Putamen (tissue), 1 donor: ENCODE data around the gene ANO4.
"Not testable (repeated sequence)": the region's sequence is repeated elsewhere in the genome, so short reads cannot be mapped to it uniquely, and the experiment has no call there.

Experiments
- DNase-seq: peaks from one replicate; pipeline ENCODE4 v3.0.0-alpha.2; 2016; ENCODE audit warnings: low spot score

Gene ANO4

GRCh38 chr12:101045486-101046464 is 251.2 kb downstream of the ANO4 start:
- no peak for DNase-seq

DNA sequence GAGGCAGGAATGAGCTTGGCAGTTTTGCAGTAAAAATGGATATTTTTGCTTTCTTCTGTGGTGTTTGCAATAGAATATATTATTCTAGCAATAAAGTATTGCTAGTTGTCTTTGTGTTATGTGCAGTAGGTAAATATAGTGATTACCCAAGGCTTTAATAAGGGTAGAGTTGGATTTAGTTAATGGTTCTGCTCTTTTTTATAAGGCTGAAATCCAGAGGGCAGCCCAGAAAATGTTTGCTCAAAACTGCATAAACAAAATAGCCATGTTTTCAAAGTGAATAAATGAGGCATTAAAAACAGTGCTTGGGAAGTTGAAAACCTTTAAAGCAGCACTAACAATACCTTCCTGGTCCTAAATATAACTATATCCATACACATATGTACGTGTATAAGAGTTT is 253.1 kb downstream of the ANO4 start:
- DNase-seq, result no peak

GRCh38 chr12:101050631-101051030 is 256.1 kb downstream of the ANO4 start:
- no peak for DNase-seq

DNA sequence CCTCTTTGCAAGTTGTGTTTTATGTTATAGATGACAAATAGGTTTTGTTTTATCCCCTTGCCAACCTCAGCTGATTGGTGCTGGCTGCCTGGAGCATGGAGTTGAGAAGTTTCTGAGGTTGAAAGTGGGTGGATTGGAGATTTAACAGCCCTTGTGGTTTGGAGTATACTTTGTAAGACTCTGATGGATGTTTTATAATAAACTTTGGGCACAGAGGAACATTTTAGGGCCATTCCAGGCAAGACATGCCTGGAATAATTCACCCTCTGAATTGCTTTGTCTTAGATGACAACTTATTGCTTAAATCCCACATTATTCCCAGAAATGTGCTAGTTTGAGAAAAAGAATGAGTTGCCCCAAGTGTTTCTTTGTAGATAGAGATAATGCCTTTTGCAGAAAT is 256.6 kb downstream of the ANO4 start:
- DNase-seq, result no peak

- no peak for DNase-seq
Observed at GRCh38 chr12:101051901-101052550, 257.4 kb downstream of the ANO4 start.

GRCh38 chr12:101053203-101053602 is 258.6 kb downstream of the ANO4 start:
- DNase-seq, result no peak

DNA sequence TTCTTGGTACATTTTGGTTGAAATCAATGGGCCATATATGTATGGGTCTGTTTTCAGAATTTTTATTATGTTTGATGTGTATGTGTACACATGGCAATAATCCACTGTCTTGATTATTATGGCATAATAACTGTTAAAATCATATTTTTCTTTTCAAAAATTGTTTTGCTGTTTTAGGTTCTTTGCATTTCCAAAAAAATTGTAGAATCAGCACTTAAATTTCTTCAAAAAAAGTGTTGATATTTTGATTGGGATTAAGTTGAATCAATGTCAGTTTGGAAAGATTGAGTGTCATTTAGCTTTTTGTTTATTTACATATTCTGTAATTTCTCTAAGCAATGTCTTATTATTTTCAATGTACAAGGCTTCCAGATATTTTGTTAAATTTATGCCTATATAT is 261.4 kb downstream of the ANO4 start:
- DNase-seq, result no peak

DNA sequence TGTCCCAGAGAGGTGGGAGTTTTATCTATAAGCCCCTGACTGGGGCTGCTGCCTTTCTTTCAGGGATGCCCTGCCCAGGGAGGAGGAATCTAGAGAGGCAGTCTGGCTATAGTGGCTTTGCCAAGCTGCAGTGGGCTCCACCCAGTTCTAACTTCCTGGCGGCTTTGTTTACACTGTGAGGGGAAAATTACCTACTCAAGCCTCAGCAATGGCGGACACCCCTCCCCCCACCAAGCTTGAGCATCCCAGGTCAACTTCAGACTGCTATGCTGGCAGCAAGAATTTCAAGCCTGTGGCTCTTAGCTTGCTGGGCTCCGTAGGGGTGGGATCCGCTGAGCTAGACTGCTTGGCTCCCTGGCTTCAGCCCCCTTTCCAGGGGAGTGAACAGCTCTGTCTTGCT is 267.9 kb downstream of the ANO4 start:
- not testable (repeated sequence) for DNase-seq

- DNase-seq, result no peak
Observed at GRCh38 chr12:101064721-101065120, 270.1 kb downstream of the ANO4 start.

- DNase-seq, result no peak
Observed at GRCh38 chr12:101066489-101066888, 271.9 kb downstream of the ANO4 start.

DNA sequence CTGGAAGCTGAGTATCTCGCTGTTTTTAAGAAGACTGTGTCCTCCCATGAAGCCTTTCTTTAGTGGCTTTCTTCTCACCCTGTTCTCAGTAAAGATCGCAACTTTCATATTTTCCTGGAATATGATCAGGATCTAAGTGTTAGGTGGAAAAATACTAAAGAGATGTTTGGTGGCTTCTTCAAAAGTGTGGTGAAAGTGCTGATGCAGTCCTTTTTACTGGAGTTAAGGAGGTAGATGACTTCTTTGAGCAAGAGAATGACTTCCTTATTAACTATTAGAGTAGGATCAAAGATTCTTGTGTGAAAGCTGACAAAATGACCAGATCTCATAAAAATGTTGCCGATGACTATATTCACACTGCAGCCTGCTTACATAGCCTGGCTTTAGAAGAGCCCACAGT is 273.8 kb downstream of the ANO4 start:
- no peak for DNase-seq

GRCh38 chr12:101068836-101069235 is 274.3 kb downstream of the ANO4 start:
- no peak for DNase-seq

DNA sequence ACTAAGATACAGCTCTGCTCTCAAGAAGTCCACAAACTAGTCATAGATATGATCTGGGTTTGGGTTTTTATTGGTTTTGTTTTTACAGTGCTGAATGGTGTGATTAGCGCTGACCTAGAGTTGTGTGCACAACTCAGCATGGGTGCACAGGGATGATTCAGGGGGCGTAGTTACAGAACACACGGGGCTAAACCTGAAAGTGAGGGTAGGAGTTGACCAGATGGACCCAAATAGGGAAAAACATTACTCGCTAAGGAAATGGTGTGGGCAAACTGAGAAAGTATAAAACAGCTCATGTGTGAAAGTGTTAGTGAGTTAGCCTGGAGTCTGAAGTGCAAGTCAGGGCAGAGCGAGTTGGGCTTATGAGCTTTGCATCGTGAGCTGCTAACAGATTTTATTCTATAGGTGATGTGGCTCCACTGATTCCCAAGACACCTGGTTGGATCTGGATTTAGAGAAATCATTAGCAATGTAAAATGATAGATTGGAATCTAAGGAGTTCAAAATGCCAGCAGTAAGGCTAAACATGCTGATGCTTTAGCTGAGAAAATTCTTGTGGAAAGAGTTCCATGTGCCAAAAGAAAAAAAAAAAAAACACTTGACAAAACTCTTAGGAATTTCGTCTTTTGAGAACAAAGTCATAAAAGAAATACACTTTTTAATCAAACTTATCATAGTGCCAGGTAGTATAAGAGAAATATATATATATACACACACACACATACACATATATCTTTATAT is 280.5 kb downstream of the ANO4 start:
- DNase-seq, result no peak

DNA sequence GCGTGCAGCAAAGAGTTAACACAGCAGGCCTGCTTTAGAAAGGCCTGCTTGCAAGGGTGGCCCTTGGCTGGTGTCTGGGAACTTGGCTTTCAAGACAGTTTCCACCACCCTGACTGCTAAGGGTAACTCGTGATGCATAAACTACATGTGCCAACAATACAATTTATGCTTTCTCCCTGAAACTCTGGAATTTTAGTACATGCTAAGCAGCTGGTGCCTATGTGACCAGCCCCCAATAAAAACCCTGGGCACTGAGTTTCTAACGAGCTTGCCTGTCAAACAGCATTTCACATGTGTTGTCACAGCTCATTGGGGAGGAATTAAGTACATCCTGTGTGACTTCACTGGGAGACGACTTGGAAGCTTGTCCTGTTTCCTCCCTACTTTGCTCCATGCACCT is 282.3 kb downstream of the ANO4 start:
- DNase-seq, result no peak

GRCh38 chr12:101077791-101078528 is 283.4 kb downstream of the ANO4 start:
- no peak for DNase-seq

DNA sequence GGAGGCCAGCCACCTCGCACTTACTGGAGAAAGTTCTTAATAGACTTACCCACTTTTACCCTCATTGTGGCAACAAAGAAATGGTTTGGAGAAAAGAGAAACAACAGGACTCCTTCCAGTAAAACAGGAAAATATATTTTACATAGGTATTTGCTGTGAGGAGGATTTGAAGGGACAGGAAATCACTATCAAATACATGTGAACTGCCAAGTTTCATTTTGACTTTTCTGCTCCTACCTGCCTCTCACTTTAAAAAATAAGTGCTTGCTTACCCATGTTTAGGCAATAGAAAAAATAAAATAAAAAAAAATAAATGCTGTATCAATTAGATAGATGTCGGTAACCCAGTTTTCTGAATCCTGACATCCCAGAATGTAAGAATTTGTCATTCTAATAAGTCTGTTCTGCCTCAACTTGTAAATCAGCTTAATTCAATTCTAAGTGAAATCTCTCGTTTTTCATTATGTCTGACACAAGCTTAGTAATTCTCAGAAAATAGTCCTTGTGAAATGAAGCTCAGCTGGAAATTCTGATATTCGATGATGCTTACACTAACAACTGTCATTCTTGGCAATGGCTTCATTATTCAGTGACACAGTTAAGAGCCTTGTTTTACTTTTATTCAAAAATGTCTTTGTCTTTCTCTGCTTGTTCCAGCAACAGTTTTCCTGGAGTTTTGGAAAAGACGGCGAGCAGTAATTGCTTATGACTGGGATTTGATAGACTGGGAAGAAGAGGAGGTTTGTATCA is 284.1 kb downstream of the ANO4 start:
- peak; percentile 65 for DNase-seq

- DNase-seq, result no peak
Observed at GRCh38 chr12:101082706-101083105, 288.1 kb downstream of the ANO4 start.

DNA sequence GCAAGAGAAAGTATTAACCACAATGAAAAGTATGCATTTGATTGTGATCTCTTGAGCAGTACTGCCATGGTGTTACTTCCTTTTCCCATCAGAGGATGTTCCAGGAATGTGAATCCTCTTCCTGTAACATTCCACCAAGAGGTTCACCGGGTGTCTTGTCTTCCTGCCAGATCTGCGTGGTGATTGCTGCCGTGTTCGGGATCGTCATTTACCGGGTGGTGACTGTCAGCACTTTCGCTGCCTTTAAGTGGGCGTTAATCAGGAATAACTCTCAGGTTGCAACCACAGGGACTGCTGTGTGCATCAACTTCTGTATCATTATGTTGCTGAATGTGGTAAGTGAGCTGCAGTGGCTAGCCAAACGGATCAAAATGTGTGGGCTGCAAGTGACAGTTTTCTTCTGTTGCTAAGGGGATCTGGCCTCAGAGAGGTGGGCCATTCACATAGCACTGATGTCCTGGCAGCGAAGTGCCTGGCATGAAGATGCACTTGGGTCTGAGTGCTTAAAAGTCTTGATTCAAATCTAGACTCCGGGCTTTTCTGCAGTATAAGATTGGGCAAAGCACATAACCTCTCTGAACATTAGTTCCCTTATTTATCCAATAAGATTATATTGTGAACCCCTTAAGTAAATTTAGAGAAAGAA is 292.0 kb downstream of the ANO4 start:
- DNase-seq, result peak; percentile 21

DNA sequence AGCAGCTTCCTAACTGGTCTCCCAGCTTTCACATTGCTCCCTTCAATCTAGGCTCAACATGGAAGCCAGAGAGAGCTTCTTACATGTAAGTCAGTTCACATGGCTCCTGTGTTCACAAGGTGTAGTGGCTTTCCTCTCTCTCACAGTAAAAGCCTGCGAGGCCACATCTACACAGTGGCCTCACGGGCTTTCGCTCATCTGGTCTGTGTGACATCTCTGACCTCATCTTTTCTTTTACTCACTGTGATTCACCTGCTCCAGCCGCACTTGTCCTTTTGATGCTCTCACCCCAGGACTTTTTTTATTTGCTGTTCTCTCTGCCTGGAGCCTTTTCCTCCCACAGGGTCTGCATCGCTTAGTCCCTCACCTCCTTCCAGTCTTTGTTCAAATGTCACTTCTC is 293.3 kb downstream of the ANO4 start:
- no peak for DNase-seq

DNA sequence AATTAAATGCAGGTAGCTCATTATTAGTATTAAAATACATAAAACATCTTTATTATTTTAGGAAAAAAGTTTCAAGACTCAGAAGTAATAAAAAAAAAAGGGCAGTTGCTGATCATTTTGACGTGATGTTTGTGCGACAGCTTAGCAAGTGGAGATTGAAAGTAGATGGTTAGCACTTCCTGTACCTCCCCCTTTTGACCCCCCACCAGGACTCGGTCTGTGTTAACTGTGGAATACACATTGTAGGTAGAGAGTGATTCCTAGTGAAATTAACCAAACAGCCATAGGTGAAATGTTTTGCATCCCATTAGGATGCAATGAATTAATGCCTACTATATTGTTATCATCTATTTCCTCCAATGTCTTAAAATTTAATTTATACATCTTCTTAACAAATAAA is 294.7 kb downstream of the ANO4 start:
- no peak for DNase-seq

DNA sequence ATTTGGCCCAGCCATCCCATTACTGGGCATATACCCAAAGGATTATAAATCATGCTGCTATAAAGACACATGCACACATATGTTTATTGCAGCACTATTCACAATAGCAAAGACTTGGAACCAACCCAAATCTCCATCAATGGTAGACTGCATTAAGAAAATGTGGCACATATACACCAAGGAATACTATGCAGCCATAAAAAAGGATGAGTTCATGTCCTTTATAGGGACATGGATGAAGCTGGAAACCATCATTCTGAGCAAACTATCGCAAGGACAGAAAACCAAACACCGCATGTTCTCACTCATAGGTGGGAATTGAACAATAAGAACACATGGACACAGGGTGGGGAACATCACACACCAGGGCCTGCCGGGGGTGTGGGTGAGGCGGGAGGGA is 295.6 kb downstream of the ANO4 start:
- not testable (repeated sequence) for DNase-seq
